HG03175 (cell line): ENCODE data around the gene MAP3K1.
"Not testable (repeated sequence)": the region's sequence is repeated elsewhere in the genome, so short reads cannot be mapped to it uniquely, and the experiment has no call there.

Source experiments
- ATAC-seq: cut with Tn5 transposase; IDR thresholded peaks from one replicate; pipeline ENCODE4 v1.9.1; 2021; ENCODE audit warnings: mild to moderate bottlenecking, moderate library complexity; ENCODE audit not compliant: unreplicated experiment

Gene MAP3K1

DNA sequence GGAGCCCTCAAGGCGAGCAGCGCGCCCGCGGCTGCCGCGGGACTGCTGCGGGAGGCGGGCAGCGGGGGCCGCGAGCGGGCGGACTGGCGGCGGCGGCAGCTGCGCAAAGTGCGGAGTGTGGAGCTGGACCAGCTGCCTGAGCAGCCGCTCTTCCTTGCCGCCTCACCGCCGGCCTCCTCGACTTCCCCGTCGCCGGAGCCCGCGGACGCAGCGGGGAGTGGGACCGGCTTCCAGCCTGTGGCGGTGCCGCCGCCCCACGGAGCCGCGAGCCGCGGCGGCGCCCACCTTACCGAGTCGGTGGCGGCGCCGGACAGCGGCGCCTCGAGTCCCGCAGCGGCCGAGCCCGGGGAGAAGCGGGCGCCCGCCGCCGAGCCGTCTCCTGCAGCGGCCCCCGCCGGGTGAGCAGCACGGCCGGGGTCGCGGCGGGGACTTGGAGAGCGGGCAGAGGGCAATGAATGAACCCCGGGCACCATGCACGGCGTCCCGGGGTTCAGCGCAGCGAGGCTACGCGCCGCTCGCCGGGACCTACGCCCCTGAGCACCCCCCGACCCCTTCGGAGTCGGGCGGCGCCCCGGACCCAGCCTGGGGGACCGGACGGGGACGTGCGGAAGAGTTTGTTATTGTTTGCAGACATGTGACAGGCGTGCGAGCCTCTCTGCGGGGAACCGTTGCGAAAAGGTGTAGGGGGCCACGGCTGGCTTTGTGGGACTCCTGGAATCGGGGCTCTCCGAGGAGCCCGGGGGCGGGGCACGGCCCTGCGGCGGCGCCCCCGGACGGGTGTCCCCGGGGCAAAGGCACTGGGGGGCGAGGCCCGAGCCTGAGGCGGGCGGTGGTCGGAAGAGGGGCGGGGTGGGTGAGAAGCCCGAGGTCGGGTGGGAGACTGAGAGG lies 553 bp downstream of the MAP3K1 start:
- peak; percentile 33 for ATAC-seq

DNA sequence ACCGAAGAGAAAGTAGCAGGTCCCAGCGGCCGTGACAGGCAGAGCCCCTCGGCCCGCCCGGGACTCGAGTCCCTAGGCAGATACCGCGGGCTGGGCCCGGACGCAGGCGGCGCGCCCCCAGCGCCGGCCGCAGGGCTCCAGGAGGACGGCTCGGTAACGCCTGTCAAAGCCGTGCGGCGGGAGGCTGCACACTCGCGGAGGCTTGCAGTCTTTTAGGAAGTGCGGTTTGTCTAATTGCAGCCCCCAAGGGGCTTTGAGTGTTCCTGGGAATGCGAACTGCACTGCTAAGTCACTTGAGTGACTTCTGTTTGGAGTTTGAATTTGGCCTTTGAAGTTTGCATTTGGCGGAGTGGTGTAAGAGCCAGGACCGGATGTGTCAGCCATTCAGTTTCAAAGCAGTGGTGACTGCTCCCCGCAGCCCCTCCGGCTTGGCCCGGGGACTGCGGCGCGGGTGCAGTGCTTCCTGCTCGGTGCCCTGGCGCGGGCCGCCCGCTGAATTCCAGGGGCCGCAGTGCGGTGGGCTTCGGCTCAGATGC lies 1.3 kb downstream of the MAP3K1 start:
- peak; percentile 40 for ATAC-seq

DNA sequence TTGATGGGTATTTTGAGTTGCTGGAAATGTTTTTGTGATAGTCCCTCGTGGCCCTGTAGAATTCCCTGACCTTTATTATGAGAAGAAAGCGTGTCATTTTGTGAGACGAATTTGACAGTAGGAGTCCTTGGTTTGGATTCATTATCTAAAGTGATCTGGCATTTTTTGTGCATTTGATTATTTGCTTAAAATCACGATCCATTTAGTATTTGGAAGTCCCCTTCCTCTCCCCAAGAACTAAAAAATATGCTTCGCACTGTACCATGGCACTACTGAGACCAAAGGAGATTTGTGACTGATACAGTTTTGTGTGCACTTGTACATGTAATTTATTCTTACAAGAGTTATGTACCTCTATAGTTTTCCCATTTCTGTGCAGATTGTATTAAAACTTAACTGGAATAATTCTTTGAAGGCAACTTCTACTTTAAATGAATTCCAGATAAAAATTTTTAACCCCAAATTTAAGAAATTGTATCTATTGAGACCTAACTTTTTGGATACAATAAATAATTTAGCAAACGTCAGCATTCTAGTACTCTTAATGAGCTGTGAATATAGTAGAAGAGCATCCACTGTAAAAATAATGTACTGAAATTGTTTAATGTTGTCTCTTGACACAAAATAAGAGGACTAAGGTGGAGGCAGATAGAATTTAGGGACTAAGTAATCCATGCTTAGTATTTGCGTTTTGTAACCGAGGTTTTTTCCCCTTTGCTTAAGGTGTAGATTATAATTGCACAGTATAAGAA lies 2.1 kb downstream of the MAP3K1 start:
- ATAC-seq, result no peak

DNA sequence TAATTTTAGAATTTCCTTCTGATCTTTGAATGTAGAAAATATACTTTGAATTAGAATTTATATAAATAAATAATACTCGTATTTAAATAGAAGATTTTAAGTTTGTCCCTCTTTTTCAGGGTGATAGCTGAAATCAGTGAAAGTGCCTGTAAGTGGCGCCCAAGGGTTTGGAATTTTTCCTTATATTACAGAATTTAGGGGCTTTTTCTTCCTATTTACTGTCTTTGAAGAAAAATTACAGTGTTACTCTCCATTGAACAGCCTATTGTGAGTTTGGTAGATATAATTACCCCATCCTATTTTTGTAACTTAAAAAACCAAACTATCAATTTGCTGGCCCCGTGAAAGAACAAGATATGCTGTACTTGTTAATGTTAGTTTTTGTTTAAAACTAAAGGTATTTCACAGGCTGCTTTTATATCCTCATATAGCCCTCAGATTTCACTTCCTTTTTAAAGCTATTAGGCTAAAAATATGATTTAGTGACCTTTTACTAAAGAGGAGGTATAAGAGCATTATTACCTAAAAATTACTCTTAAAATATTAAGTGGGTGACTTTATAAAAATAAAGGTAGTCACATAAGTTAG lies 3.2 kb downstream of the MAP3K1 start:
- no peak for ATAC-seq

DNA sequence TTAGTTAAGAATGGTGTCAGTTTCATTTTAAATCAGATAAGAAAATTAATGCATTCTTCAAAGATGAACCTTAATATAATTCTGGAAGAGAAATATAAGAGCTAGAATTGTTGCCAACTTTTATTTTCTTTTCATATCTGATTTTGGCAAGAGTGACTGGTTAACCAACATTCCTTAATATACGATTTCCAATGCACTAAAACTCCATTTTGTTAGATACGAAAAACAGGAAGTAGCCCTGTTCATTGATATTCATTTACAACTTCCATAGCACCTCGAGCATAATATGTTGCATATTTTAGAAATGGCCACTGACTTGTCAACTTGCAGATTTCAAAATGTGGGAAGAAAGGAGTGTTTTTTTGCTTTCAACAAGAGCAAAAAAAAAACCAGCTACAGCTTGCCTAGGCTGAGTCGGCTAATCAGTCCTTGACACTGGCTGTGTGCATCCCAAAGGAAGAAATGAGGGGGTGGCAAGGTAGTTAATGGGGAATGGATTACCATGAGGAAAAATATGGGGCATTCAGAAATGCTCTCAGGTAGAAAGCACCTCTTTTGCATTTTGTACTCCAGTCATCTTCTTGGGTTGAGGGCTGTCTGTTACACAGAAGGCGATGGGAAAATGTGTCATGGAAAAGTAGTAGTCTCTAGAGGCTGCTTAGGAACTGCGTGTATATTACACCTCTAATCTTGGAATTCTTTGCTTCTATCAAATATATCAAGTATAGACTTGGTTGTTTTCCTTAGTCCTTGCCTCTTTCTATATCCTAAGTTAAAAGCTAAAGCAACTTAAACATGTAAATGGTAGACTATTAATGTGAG lies 3.9 kb downstream of the MAP3K1 start:
- ATAC-seq, result no peak

DNA sequence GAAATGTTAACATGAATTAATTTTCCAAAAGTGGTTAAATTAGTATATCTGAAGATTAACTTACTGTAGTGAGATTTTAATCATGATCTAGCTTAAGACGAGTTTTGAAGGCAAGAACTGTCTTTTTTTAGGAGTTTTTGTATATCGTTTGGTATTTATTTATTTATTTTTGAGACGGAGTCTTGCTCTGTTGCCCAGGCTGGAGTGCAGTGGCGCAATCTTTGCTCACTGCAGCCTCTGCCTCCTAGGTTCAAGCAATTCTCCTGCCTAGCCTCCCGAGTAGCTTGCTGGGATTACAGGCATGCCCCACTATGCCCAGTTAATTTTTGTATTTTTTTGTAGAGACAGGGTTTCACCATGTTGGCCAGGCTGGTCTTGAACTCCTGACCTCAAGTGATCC lies 6.5 kb downstream of the MAP3K1 start:
- not testable (repeated sequence) for ATAC-seq

DNA sequence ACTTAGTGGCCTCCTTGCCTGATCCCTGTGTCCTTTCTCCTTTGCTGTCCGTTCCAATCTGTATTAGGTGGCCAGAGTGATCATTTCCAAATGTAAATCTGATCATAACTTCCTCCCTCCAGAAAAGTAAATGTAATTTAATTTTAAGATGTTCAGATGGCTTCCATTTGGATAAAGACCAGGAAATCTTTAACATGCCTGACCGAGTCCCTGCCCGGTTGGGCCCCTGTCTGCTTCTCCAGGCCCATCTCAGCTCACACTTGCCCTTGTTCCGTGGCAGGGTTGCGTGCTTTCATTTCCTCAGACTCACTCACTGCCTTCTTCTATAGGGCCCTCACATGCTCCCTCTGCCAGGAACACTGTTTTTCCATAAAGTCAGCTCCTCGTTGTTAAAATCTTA lies 7.6 kb downstream of the MAP3K1 start:
- no peak for ATAC-seq

DNA sequence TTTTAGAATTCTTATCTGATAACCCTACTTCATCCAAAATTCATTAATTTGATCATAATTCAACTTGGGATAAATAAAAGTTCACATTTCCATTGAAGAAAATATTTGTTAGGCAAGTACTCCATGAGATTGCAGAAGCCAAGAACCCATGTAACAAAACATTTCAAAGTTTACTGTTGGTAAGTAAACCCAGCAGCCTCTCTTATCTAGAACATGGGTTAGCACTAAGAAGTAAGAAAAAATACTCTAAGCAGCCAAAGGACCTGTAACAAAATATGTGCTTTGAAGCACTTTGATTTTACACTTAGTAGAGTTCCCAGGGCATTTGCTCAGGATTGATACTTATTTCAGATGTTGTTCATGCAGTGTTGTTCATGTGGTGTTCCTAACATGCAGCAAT lies 8.7 kb downstream of the MAP3K1 start:
- ATAC-seq, result no peak

DNA sequence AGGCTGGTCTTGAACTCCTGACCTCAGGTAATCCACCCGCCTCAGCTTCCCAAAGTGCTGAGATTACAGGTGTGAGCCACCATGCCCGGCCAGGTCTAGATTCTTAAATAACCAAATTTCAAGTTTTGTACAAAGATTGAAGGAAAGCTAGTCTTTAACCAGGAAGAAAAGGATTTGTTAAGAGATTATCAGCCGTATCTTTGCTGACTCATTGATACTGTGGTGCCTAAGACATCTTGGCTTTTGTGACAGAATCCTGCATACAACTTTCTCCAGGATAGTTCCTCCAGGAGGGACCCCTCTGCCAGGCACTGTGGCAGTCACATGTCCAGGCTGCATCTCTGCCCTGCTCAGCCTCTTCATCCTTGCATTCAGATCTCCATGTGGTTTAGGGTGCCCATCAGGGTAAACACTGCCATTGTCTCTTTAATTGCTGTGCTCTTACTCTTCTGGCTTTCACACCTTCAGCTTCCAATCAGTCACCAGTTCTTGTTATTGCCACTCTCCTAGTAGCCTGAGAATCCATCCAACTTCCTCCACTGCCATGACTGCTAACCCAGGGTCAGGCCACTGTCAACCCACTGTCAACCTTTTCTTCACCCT lies 10.0 kb downstream of the MAP3K1 start:
- ATAC-seq, result no peak

DNA sequence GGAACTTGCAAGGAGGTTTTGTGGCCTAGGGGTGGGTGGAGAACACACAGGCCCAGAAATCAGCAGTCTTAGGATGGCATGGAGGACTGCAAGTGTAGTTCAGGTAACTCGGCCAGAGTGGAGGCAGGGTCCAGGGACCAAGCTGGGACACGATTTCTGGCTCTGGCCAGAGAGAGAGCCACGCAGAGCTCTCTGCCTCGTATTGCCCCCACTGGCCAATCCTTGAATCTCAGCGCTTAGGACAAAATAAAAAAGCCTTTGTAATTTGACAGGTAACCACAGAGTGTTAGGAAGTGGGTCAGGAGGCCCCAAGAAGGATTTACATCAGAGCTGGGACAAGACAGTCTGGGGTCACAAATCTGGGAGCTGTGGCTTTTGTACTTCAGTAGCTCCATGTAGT lies 11.7 kb downstream of the MAP3K1 start:
- no peak for ATAC-seq

DNA sequence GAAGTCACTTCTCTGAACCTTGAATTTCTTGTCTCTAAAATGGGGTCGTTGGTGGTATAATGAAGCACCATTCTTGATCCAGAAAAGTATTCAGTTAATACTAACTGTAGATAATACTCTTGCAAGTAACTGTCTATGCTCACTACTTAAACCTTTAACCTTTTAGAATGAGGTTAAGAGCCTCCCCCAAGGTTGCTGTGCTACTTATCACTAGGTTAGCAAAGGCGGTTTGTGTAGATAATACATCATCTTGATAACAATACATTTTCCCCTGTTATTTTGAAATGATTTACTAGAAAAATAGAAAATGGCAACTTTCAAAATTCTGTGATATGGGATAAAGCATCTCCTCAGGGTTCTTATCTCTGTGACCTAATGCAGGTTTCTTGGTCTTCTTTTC lies 12.6 kb downstream of the MAP3K1 start:
- ATAC-seq, result no peak

DNA sequence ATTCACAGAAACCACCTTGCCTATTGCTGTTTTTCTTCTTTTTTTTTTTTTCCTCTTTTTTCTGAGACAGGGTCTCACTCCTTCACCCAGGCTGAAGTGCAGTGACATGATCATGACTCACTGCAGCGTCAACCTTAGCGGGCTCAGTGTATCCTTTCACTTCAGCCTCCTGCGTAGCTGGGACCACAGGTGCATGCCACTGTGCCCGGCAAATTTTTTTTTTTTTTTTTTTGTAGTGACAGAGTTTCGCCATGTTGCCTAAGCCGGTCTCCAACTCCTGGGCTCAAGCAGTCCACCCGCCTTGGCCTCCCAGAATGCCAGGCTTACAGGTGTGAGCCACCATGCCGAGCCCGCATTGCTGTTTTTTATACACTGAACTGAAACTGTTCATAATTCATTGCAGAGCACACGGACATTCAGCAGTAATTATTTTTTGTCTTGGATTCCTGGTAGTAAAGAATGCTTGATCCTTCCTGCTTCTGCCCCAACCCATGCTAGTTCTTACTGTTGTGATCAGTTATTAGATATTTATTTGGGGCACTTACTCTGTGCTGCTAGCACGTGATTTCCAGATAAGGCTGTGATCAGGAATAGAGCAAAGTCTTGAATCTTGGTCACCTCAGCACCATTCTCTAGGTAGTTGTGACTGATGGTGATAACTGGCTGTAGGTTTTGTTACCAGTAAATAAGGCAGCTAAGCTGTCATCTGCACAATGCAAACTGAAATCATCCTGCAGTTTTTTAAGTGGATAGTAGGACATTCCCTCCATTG lies 14.0 kb downstream of the MAP3K1 start:
- peak; percentile 65 for ATAC-seq

DNA sequence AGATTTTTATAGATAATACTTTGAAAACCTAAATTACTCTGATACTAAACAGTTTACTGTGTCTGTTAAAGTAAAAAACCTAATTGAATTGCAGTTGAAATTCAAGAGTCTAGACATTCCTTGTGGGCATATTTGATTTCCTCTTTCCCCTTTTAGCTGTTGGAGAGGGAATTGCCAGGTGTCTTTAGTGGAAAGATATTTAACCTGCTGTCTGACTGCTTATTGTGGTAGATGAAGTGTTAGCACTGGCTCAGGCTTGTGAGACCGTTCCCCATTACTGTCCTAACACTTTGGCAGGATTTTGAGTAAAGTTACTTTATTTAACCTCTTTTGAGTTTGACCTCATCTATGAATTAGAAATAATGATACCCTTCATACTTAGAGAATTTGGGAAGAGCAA lies 16.4 kb downstream of the MAP3K1 start:
- ATAC-seq, result no peak

DNA sequence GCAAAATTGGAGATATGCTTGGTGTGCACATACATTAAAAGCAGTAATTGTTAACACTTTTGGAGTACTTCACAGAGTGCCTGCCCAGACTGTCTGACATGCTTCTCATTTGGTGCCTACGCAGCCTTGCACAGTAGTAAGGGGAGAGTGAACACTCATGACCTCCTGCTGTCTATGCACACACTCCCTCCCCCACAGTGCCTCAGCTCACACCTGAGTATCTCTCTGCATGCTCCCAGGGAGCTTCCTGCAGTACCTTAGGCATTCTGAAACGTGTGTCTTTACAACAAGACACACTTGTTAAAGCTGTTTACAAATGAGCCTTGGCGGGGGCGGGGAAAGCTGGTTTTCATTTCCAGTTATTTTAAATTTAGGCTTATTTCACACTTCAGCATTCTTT lies 18.0 kb downstream of the MAP3K1 start:
- no peak for ATAC-seq

DNA sequence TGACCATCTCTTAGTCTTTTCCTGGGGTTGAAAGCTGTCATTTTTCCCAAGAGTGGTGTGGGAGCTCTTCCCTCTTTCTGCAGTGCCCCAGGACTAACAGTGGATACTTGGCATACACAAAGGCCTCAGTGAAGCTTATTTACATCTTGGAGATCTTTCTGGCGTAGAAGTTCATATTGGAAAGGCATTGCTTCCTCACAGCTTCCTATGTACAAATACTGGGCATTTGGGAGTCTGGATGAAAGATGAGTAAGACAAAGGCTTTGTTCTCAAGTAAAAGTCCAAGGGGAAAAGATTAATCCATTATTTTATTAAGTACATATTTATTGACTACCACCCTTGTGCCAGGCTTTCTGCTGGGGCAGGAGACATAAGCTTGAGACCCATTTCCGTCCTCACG lies 22.0 kb downstream of the MAP3K1 start:
- ATAC-seq, result no peak

DNA sequence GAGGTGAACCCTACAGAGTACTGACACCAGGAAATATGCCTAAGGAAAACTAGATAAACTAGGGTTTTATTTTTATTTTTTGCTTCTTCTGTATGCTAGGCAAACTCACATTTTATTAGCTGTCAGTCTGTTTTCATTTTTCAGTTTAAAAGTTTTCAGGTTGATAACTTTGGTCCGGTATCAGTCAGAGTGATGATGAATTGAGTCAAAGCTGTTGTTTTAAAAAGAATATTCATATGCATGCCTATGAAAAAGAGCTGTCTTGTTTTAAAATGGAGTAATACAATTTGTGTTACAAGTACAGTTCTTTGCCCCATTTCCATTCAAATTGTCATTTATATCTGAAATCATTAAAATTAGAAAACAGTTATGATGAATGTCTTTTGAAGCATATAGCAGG lies 22.6 kb downstream of the MAP3K1 start:
- ATAC-seq, result no peak

DNA sequence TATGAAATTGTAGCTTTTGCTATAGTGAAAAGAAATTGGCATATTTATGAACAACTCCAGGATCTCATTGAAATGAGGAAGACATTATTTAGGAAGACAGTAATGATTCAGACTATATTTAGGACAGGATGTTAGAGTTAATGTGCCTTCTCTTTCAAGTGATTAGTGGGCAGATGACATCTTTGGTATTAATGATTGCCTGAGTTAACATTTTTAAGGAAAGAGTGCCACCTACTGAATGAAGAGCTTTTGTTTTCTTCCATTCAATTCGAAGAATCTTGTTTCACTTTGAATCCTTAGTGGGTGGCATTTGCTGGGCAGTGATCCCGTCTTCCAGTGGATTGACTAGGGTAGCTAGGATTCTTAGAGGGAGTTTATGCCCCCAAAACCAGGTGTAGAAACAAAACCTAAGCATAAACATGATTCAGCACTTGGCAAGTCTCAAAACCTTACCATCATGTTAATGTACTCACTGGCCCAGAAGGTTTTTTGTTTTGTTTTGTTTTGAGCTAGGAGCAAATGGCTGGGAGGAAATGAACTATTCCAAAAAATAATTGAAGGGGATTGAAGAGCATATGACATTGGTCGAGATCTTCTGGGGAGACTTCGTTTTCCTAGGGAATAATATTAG lies 23.2 kb downstream of the MAP3K1 start:
- ATAC-seq, result peak; percentile 71

DNA sequence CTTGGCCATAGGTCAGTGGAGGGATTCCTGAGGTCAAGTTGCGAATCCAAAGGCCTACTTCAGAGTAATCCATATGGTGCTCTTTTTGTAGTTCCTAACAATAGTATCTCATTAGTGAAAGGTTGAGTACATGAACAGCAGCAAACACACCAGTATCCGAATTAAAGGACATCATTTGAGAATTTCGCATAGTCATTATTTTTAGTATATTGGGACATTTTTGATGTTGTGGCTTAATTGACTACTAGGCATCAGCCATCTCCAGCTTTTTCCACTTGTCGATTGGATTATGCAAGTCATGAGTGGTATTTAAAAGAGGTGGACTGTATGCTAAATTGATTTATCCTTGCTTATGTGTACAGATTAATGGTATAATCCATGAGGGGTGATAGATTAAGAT lies 23.7 kb downstream of the MAP3K1 start:
- ATAC-seq, result no peak

DNA sequence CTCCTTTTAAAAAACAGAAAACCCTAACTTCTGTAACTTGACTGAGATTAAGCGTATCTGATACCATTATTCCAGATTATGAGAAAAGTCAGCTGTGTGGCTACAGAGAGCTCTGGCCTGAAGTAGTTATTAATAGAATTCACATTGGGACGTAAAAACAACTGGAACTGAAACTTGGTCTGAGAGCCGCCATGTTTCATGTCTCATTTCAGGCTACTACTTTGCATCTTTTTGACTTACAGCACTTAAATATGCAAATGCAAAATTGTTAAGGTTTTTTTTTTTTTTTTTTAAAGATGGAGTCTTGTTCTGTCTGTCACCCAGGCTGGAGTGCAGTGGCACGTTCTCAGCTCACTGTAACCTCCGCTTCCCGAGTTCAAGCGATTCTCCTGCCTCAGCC lies 25.2 kb downstream of the MAP3K1 start:
- ATAC-seq, result no peak
